ENCODE results near the gene NFKBIA.
"Not testable (repeated sequence)": the region's sequence is repeated elsewhere in the genome, so short reads cannot be mapped to it uniquely, and the experiment has no call there.

Gene NFKBIA

DNA sequence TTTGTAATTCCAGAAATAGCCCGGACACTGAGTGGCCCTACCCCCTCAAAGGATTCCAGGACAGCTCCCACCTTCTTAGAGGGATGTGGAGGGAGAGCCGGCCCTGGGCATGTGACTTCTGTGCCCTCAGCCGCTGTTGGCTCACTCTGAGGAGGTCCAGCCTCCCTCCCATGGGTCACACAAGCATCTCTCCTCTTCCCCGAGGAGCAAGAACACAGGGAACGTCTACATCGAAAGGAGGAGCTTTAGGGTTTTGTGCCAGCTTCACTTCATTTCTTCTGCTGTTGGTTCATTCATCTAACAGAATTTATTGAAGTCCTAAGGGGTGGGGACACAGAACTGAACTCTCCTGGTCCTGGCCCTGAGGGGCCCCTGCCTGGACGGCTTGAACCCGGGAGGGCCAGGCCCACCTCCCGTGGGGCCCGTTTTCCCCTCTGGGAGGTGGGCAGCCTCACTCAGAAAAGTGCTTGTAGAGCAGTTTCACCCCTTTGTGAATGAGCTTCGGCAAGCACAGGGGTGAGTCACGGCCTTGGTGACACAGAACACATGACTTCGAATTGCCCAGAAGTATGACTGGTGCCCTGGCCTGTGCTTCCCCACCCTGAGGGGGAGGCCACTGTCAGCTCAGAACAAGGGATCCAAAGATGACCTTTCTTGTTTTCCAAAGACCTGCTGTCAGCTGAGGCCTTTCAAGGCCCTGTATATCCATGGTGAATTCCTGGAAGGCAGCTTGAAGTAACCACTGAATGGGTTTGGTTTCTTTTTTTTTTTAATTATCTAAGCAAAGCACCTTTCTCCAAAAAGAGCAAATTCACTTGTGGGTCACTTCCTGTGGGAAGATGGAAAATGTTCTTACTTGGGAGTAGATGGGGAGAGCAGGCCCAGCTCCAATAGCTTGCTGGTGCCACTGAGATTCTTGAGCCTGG lies 39.2 kb downstream of the NFKBIA start:
- H3K36me3 Mint-ChIP-seq (ENCODE audit: low read depth): no peaks in the 10 kb centered on the region
- TF ChIP-seq, protein P1, sequence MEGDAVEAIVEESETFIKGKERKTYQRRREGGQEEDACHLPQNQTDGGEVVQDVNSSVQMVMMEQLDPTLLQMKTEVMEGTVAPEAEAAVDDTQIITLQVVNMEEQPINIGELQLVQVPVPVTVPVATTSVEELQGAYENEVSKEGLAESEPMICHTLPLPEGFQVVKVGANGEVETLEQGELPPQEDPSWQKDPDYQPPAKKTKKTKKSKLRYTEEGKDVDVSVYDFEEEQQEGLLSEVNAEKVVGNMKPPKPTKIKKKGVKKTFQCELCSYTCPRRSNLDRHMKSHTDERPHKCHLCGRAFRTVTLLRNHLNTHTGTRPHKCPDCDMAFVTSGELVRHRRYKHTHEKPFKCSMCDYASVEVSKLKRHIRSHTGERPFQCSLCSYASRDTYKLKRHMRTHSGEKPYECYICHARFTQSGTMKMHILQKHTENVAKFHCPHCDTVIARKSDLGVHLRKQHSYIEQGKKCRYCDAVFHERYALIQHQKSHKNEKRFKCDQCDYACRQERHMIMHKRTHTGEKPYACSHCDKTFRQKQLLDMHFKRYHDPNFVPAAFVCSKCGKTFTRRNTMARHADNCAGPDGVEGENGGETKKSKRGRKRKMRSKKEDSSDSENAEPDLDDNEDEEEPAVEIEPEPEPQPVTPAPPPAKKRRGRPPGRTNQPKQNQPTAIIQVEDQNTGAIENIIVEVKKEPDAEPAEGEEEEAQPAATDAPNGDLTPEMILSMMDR (IDR thresholded peaks at IDR 0.05): no peak
- H3K27ac Mint-ChIP-seq: no peak overlapping the region
- no peaks in the 10 kb centered on the region for H3K9me3 Mint-ChIP-seq
- peaks cover 56% of the 10 kb centered on the region for H3K4me1 Mint-ChIP-seq
- peaks cover 3% of the 10 kb centered on the region for H3K27me3 Mint-ChIP-seq (ENCODE audit: low read depth, poor library complexity)
- no peak for DNase-seq
- H3K4me3 Mint-ChIP-seq: no peak overlapping the region

DNA sequence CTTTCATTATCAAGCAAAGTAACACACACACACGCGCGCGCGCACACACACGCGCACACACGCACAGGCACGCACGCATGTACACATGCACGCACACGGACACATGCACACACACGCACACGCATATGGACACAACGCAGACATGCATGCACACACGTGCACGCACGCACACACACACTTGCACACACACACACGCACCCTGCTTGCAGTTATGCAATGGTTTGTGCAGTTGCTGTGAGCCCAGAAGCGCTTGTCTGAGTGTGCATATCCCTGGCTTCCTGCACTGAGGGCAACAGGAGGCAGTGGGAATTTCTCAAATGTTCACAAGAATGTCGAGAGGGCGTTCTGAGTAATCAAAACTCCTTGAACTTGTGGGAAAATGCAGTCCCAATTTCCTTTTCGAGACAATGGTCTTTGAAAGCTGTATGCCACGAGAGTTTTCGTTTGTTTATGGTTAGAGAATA lies 41.6 kb downstream of the NFKBIA start:
- no peak for DNase-seq
- TF ChIP-seq, protein P1 (IDR thresholded peaks at IDR 0.05): no peak
- no peaks in the 10 kb centered on the region for H3K9me3 Mint-ChIP-seq
- H3K4me3 Mint-ChIP-seq: no peak overlapping the region
- no peaks in the 10 kb centered on the region for H3K36me3 Mint-ChIP-seq (ENCODE audit: low read depth)
- H3K4me1 Mint-ChIP-seq: peaks cover 34% of the 10 kb centered on the region
- peaks cover 7% of the 10 kb centered on the region for H3K27me3 Mint-ChIP-seq (ENCODE audit: low read depth, poor library complexity)
- H3K27ac Mint-ChIP-seq: no peak overlapping the region

DNA sequence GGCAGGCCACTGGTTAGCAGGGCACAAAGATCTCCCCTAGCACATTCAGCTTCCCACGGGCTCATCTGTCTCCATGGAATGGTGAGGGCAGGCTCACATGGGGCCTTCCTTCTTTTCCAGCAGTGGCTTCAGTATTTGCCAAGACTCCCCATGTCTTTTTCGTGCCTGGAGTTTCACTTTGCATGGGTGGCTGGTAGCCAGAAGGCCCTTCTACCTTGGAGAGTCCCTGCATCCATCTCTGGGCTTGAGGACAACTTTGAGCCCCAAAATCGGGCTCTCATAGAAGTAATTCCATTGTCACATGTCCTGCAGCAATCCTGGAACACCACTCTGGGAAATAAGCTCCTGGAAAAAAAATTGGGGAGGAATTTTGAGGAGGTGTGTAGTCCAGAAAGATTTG lies 42.1 kb downstream of the NFKBIA start:
- Mint-ChIP-seq H3K9me3 (no peaks in the 10 kb centered on the region), H3K36me3 (ENCODE audit: low read depth) (no peaks in the 10 kb centered on the region), H3K4me3 (no peak overlapping the region), H3K4me1 (peaks cover 30% of the 10 kb centered on the region), H3K27ac (no peak overlapping the region), H3K27me3 (ENCODE audit: low read depth, poor library complexity) (peaks cover 7% of the 10 kb centered on the region)
- TF ChIP-seq, protein P1 (IDR thresholded peaks at IDR 0.05): no peak
- no peak for DNase-seq

DNA sequence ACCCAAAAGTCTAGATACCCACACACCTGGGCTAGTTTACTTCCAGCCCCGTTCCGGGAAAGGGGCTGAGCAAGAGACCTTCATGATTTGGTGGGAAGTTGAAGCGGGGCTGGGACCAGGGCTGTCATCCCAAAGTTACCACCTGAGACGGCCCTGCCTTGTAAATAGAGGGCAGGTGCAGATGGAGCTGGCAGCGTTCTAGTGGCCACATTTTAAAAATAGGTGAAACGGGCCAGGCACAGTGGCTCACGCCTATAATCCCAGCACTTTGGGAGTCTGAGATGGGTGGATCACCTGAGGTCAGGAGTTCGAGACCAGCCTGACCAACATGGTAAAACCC lies 43.4 kb downstream of the NFKBIA start:
- Mint-ChIP-seq H3K27ac (no peak overlapping the region), H3K4me3 (no peak overlapping the region), H3K9me3 (no peaks in the 10 kb centered on the region), H3K4me1 (peaks cover 23% of the 10 kb centered on the region), H3K27me3 (ENCODE audit: low read depth, poor library complexity) (peaks cover 7% of the 10 kb centered on the region), H3K36me3 (ENCODE audit: low read depth) (no peaks in the 10 kb centered on the region)
- TF ChIP-seq, protein P1 (IDR thresholded peaks at IDR 0.05): no peak
- no peak for DNase-seq

DNA sequence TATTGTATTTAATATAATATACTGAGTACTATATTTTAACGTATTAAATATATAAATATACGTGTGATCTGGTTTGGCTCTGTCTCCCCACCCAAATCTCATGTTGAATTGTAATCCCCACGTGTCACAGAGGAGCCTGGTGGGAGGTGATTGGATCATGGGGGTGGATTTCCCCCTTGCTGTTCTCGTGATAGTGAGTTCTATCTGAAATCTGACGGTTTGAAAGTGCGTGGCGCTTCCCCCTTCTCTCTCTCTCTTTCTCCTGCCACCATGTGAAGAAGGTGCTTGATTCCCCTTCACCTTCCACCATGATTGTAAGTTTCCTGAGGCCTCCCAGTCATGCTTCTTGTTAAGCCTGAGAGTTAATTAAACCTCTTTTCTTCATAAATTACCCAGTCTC lies 44.9 kb downstream of the NFKBIA start:
- not testable (repeated sequence) for H3K36me3 Mint-ChIP-seq (ENCODE audit: low read depth); H3K4me3 Mint-ChIP-seq; H3K9me3 Mint-ChIP-seq; H3K27me3 Mint-ChIP-seq (ENCODE audit: low read depth, poor library complexity); DNase-seq; H3K27ac Mint-ChIP-seq
- peaks cover 23% of the 10 kb centered on the region for H3K4me1 Mint-ChIP-seq

DNA sequence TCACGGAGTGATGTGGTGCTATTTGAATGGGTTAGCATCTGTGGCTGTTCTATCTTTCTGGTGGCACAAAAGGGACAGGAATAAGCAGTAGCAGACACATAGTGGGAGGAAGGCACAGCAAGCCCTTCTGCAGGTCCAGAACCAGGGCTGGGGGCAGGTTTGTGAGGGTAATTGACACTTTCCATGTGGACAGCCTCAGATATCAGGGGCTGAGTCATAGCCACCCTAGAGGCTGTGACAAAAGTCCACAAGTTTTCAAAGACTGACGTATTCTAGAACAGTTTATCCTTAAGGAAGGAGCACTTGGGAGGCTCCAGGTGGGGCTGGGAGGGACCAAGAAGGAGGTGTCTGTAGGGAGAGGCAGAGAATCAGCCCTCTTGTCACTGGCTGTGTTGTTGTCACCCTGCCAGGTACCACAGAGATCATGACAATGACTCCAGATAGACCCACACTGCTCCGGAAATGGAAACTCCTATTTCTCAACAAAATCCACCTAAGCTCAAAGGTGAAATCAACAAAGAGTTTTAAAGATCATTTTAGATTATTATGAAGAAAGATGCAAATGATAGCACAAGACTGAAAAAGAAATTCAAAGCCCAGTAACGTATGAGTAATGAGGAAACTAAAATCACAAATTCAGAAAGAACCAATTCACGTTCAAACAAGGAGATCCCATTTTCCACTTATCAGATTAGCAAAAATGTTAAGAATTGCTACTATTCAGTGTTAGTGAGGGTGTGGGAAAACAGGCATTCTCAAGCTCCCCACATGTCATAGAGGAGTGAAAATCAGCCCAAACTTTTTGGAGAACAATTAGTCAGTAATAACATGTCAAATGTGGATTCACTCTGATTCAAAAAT lies 48.3 kb downstream of the NFKBIA start:
- Mint-ChIP-seq H3K27ac (peak overlapping the region; percentile 5), H3K4me1 (peaks cover 36% of the 10 kb centered on the region), H3K36me3 (ENCODE audit: low read depth) (no peaks in the 10 kb centered on the region), H3K27me3 (ENCODE audit: low read depth, poor library complexity) (peaks cover 6% of the 10 kb centered on the region), H3K9me3 (no peaks in the 10 kb centered on the region), H3K4me3 (no peak overlapping the region)
- DNase-seq: no peak
- TF ChIP-seq, protein P1 (IDR thresholded peaks at IDR 0.05): no peak

DNA sequence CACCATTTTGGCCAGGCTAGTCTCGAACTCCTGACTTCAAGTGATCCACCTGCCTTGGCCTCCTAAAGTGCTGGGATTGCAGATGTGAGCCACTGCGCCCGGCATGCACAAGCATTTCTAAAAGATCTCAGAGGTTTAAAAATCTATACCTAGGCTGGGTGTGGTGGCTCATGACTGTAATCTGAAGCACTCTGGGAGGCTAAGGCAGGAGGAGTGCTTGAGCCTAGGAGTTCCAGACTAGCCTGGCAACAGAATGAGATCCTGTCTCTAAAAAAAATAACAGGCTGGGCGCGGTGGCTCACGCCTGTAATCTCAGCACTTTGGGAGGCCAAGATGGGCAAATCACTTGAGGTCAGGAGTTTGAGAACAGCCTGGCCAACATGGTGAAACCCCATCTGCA lies 49.3 kb downstream of the NFKBIA start:
- H3K4me1 Mint-ChIP-seq: peaks cover 40% of the 10 kb centered on the region
- not testable (repeated sequence) for H3K36me3 Mint-ChIP-seq (ENCODE audit: low read depth); DNase-seq; H3K9me3 Mint-ChIP-seq; H3K4me3 Mint-ChIP-seq; H3K27me3 Mint-ChIP-seq (ENCODE audit: low read depth, poor library complexity); H3K27ac Mint-ChIP-seq
